ENCODE results near the gene MSANTD7.
"Not testable (repeated sequence)": the region's sequence is repeated elsewhere in the genome, so short reads cannot be mapped to it uniquely, and the experiment has no call there.

The MSANTD7 gene

GRCh38 chr10:14837757-14838581 is at the start of gene MSANTD7, which contains the start of the genes CDNF and HSPA14:
Gene MSANTD7 (plus strand): TSS chr10:14838306. CDS start chr10:14842285, 3,979 bp downstream.
Gene CDNF (minus strand): TSS chr10:14838037. CDS start chr10:14837946, 91 bp downstream.
Gene HSPA14 (plus strand): TSS chr10:14838306. CDS start chr10:14838403, 97 bp downstream.
- peak; percentile 97 for DNase-seq

DNA sequence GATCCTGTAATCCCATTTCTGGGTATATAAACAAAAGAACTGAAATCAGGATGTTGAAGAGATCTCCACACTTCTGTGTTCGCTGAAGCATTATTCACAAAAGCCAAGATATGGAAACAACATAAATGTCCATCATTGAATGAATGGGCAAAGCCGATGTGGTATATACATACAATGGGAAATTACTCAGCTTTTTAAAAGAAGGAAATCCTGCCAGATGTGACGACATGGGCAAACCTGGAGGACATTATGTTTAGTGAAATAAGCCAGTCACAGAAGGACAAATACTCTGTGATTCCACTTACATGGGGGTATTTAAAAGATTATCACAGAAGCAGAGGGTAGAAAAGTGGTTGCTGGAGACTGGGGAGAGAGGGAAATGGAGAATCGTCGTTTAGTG is 39.5 kb upstream of the MSANTD7 start:
- DNase-seq: no peak

DNA sequence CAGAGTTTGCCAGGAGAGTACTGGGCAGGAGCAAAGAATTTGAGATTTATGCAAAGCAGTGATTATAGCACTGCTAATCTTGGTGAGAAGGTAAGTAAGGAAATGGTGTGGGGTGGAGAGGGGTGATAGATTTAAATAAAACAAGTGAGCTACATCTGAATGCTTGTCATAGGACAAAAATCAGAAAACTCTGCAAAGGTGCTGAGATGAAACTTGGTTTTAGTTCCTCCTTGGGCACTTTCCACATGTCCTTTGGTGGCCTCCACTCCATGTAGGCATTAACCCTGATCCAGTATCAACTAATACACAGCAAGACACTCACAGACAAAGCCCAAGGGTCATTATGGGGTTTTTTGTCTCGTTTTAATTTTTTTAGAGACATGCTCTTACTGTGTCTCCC is 37.7 kb upstream of the MSANTD7 start:
- DNase-seq: no peak

GRCh38 chr10:14801723-14802122 is 36.4 kb upstream of the MSANTD7 start:
- no peak for DNase-seq

DNA sequence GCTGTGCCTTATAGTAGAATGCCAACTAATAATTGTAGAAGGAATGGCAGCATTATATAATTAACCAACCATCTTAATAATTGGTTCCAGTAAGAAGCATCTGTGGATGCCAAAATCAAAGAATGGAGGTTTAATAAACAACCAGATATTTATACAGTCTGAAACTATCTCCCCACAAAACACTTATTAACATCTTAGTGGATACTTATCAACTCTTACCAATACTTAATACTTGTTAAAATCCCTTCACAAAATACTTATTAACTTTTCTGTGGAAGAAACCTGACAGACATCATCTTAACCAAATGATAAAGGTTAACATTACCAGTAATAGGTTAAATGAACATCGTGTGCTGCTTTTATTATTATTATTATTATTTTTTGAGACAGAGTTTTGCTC is 34.3 kb upstream of the MSANTD7 start:
- no peak for DNase-seq

DNA sequence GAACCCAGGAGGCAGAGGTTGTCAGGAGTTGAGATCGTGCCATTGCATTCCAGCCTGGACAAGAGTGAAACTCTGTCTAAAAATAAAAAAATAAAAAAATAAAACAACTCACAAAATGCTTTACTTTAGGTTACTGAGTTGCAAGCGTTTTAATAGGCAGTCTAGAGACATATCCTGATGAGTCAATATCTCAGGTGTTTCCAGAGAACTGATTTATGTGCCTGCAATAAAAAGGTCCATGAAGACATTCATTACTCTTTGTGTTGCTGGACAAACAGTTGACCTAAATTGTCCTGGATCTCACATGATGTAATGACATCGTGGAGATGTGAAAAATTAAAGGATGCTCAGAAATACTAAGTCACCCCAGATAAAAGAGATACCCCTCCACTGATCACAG is 31.8 kb upstream of the MSANTD7 start:
- no peak for DNase-seq

GRCh38 chr10:14810969-14811953 is 26.8 kb upstream of the MSANTD7 start:
- no peak for DNase-seq

- no peak for DNase-seq
These were observed 25.8 kb upstream of the MSANTD7 start for GRCh38 chr10:14812271-14812670.

DNA sequence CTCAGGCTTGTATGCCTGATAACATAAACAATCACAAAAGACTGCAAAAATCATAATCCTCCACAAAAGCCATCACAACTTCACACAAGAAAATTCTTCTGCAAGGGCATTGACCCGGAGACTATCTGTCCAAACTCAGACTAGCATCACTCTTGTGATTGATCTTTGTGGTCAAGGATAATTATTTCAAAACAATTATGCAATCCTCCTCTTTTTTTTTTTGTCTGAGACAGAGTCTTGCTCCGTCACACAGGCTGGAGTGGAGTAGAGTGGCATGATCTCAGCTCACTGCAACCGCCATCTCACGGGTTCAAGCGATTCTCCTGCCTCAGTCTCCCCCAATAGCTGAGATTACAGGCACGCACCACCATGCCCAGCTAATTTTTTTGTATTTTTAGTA is 22.4 kb upstream of the MSANTD7 start:
- no peak for DNase-seq

DNA sequence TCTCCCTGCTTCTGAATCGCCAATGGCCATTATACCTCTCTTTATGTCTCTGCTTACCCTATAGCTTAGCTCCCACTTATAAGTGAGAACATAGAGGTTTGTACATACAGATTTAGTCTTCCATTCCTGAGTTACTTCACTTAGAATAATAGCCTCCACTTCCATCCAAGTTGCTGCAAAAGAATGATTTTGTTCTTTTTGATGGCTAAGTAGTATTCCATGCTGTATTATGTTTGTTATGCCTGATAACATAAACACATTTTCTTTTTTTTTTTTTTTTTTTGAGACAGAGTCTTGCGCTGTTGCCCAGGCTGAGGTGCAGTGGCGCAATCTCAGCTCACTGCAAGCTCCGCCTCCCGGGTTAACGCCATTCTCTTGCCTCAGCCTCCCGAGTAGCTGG is 21.4 kb upstream of the MSANTD7 start:
- DNase-seq: not testable (repeated sequence)

- DNase-seq: no peak
These were observed 17.9 kb upstream of the MSANTD7 start for GRCh38 chr10:14820010-14820774.

DNA sequence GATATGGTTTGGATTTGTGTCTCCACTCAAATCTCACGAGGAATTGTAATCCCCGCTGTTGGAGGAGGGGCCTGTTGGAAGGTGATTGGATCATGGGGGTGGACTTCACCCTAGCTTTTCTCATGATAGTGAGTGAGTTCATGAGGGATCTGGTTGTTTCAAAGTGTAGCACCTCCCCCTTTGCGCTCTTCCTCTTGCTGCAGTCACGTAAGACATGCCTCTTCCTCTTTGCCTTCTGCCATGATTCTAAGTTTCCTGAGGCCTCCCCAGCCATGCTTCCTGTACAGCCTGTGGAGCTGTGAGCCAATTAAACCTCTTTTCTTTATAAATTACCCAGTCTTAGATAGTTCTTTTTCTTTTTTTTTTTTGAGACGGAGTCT is 17.3 kb upstream of the MSANTD7 start:
- no peak for DNase-seq

DNA sequence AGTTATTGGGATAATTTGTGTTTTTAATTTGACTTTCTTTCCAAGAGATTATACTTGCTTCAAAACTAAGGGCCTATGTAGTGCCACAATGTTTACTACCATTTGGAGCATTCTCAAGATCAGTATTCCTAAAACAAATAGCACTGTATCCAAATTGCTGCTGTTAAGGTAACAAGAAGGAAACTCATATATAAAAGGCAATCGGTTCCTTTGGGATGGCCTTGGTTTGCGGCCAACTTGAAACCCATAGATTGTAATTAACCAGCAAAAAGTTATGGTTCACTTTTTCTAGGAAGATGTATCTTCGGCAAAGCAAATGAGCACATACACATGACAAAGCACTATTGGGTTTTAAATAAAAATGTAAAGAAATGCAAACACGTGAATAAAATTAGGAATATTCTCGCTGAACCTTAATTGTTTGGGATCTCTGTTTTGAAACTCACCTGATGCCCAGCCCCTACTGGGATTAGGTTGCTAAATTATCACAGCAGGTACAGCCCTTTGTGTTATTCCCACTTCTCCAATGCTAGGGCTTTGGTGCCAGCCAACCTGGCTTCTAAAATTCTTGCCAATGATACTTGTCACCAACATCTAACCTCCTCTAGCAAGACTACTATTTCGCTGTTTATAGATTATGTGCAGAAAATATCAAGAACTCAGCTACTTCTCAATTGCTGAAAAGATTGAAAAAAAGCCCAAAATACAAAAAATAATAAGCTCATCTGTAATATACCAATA is 16.3 kb upstream of the MSANTD7 start:
- DNase-seq: no peak

DNA sequence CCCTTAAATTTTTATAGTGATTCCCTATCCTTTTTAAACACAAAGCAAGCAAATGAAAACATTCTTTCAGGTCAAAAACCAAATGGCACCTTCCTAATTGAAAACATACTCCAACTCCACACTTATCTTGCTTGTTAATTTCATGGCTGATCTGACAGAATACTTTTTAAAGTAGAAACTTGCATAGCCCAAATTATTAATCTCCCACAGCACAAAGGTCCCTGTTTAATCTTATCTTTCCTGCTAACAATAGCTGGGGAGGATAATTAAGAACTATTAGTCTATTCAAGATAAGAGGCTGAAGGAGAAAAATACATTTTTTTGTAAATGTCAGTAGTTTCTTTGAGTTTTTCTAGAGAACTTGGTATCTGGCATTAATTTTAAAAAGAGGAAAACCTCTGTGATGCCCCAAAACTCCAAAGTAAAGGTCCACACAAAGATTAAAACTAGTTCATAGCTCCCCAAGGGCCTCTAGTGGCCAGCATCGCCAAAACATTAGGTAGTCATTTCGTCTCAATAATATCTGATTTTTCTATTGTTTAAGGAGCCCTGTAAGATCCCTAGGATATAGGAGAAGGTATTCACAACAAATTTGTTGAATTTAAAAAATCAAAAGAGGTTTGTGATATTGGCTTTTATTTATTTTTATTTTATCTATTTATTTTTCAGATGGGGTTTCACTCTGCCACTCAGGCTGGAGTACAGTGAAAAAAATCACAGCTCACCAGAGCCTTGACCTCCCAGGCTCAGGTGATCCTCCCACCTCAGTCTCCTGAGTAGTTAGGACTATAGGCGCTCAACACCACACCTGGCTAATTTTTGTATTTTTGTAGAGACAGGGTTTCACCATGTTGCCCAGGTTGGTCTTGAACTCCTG is 15.0 kb upstream of the MSANTD7 start:
- peak; percentile 36 for DNase-seq

DNA sequence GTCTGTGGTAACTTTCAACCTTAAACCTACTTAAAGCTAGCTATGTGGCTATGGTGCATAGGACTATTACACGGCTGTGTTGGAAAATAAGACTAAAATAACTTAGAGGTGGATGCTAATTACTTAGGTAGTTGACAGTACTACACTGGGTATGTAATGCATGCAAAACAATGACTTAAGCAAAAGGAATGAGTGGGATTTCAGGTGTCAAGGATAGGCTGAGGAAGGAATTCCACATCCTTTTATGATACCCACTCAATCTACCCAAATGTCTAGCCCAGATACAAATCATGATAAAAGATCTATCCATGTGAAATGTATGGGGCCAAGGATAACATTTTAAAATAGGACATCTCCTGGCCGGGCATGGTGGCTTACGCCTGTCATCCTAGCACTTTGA is 14.1 kb upstream of the MSANTD7 start:
- no peak for DNase-seq

GRCh38 chr10:14826076-14826829 is 11.9 kb upstream of the MSANTD7 start:
- DNase-seq: no peak

- DNase-seq: no peak
These were observed 5.0 kb upstream of the MSANTD7 start for GRCh38 chr10:14833106-14833505.

- no peak for DNase-seq
These were observed 1.9 kb upstream of the MSANTD7 start for GRCh38 chr10:14836208-14836607.

DNA sequence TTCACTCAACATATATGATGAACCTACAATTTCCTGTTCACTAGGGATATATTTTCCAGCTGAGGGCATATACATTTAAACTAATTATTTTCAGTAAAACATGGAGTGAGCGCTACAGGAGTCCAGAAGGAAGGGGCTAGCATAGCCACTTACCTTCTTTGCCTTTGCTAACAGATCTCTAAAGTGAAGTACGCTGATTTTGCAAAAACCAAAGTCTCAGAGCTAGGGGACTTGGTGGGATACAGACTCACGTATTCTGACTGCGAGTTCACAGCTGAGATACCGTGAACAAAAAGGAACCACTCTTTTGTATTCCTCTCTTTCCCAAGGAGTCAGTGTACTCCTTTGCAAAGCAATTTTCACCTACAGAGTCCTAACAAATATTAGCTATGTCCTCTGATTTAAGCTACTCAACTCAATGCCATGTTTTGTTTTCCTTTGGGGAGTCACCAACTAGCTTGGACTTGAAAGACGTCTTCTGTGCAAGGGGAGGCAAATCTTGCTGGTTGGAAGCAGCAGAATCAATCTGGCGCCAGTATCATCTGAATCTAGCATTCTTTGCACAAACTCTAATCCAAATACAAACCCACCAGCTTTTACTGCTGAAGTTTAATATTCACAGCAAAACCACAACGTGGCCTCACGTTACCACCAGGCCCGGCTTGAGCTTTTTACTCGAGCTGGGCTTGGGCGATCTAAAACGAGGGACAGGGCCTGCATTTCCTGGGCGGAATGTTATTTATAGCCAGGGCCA is 926 bp upstream of the MSANTD7 start:
- DNase-seq: no peak
